Colonic mucosa (tissue), 4 donors: ENCODE results near the gene SNX18. TPM values are rescaled to one million over a fixed set of nuclear protein-coding genes. Genes with fewer than 3 reads are reported as not detected.
A peak's percentile ranks its signal among the peaks of the same experiment; 100 is the strongest.

Source experiments
- DNase-seq: peaks from one replicate; pipeline ENCODE4 v3.0.0-alpha.2; 2020
- H3K27ac ChIP-seq: fragments of 200-600 bp; one replicate; pipeline ENCODE4 v1.8.0; 2021
- H3K27me3 ChIP-seq: fragments of 200-600 bp; one replicate; pipeline ENCODE4 v1.8.0; 2021
- H3K36me3 ChIP-seq: fragments of 200-600 bp; one replicate; pipeline ENCODE4 v1.8.0; 2021
- H3K4me1 ChIP-seq: fragments of 200-600 bp; one replicate; pipeline ENCODE4 v1.8.0; 2021; ENCODE audit warnings: mild to moderate bottlenecking
- H3K4me3 ChIP-seq: fragments of 200-600 bp; one replicate; pipeline ENCODE4 v1.8.0; 2021
- H3K9ac ChIP-seq, 2 donors: one replicate each; pipeline ENCODE4 v1.7.0; 2013; ENCODE audit warnings: control low read depth in 2 of 2, low read depth in 2 of 2, low read length in 2 of 2
- H3K9me3 ChIP-seq: fragments of 200-600 bp; one replicate; pipeline ENCODE4 v1.8.0; 2021
- intact Hi-C: fragments of 100-400 bp; cut with DNase I; formaldehyde crosslinking; loops from one replicate; pipeline ENCODE4 v1.14.1; 2022
- total RNA-seq, 2 donors: library from RNA; stranded (reverse); fragmentation: NEBNext Ultra II Directional in 1 of 2; extraction: Animal tissue kit (Norgen Biotek cat#: 25700) in 1 of 2; gene quantifications; one replicate each; pipeline ENCODE4 v1.2.1, GENCODE V29; 2021
- TF ChIP-seq, protein P1 (sequence below): fragments of 200-600 bp; IDR thresholded peaks from one replicate; pipeline ENCODE4 v1.8.0; 2022; ENCODE audit warnings: antibody characterized with exemption, mild to moderate bottlenecking
- donor health status: healthy.
- donor health status: DM: no; HTN: no; CAD: no.
- donor health status: DM: no; HTN: no; CAD: no.

The SNX18 gene
- total RNA-seq, 2 donors from 2014 or later, result 13.4 to 14.4 TPM

DNA sequence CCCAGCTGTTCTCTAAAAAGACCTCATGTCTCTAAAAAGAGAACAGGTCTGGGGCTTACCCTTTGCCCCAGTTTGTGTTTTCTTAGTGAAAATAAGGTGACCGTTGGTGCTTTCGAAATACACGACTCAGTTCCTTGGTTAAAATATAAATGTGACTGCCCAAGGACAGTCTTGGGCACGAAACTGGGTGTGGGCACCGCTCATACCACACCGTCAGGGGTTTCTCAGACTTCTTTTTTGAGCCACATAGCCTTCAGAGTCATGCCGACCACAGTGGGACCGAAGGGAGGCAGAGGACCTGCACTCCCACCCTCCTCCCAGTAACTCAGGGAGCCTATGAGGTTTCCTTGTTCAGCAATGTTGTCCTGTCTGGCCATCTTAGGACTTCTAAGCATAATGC is 6.5 kb downstream of the SNX18 start:
- Histone ChIP-seq H3K4me1 (no peaks in the 10 kb centered on the region), H3K4me3 (no peak overlapping the region), H3K27ac (peak overlapping the region; percentile 11), H3K9ac (peak overlapping the region in 1 of 2 donors; percentile 57), H3K27me3 (no peaks in the 10 kb centered on the region), H3K36me3 (no peaks in the 10 kb centered on the region), H3K9me3 (no peaks in the 10 kb centered on the region)
- TF ChIP-seq, protein P1, sequence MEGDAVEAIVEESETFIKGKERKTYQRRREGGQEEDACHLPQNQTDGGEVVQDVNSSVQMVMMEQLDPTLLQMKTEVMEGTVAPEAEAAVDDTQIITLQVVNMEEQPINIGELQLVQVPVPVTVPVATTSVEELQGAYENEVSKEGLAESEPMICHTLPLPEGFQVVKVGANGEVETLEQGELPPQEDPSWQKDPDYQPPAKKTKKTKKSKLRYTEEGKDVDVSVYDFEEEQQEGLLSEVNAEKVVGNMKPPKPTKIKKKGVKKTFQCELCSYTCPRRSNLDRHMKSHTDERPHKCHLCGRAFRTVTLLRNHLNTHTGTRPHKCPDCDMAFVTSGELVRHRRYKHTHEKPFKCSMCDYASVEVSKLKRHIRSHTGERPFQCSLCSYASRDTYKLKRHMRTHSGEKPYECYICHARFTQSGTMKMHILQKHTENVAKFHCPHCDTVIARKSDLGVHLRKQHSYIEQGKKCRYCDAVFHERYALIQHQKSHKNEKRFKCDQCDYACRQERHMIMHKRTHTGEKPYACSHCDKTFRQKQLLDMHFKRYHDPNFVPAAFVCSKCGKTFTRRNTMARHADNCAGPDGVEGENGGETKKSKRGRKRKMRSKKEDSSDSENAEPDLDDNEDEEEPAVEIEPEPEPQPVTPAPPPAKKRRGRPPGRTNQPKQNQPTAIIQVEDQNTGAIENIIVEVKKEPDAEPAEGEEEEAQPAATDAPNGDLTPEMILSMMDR, result no peak
- intact Hi-C loops, result no loop called here
- DNase-seq, result no peak

- H3K4me3 ChIP-seq, result no peak overlapping the region
- H3K4me1 ChIP-seq, result no peaks in the 10 kb centered on the region
Measured at GRCh38 chr5:54524704-54525103, 7.1 kb downstream of the SNX18 start.

GRCh38 chr5:54525261-54525660 is 7.7 kb downstream of the SNX18 start:
- Histone ChIP-seq H3K9me3 (no peaks in the 10 kb centered on the region), H3K36me3 (no peaks in the 10 kb centered on the region), H3K4me1 (no peaks in the 10 kb centered on the region), H3K27ac (no peak overlapping the region), H3K27me3 (no peaks in the 10 kb centered on the region), H3K4me3 (no peak overlapping the region), H3K9ac (no peak overlapping the region)
- intact Hi-C loops, result no loop called here
- TF ChIP-seq, protein P1, result no peak
- DNase-seq, result no peak

More at GRCh38 chr5:54524704-54525103, 7.1 kb downstream of the SNX18 start:
- DNase-seq, result no peak
- intact Hi-C loops, result no loop called here
- Histone ChIP-seq H3K27me3 (no peaks in the 10 kb centered on the region), H3K9ac (no peak overlapping the region), H3K36me3 (no peaks in the 10 kb centered on the region), H3K9me3 (no peaks in the 10 kb centered on the region), H3K27ac (peak overlapping the region; percentile 4)
- TF ChIP-seq, protein P1, result no peak

- intact Hi-C loops, result no loop called here
- Histone ChIP-seq H3K27ac (no peak overlapping the region), H3K27me3 (no peaks in the 10 kb centered on the region), H3K4me3 (no peak overlapping the region), H3K9ac (no peak overlapping the region), H3K36me3 (no peaks in the 10 kb centered on the region), H3K9me3 (no peaks in the 10 kb centered on the region), H3K4me1 (no peaks in the 10 kb centered on the region)
- TF ChIP-seq, protein P1, result no peak
- DNase-seq, result no peak
Measured at GRCh38 chr5:54525692-54526091, 8.1 kb downstream of the SNX18 start.

GRCh38 chr5:54526604-54527288 is 9.2 kb downstream of the SNX18 start:
- DNase-seq, result no peak
- Histone ChIP-seq H3K9me3 (no peaks in the 10 kb centered on the region), H3K27me3 (no peaks in the 10 kb centered on the region), H3K27ac (no peak overlapping the region), H3K4me1 (no peaks in the 10 kb centered on the region), H3K36me3 (no peaks in the 10 kb centered on the region), H3K4me3 (no peak overlapping the region), H3K9ac (no peak overlapping the region)
- TF ChIP-seq, protein P1, result no peak
- intact Hi-C loops, result no loop called here
